PFSK-1 (cell line): ENCODE measurements around the gene LBX1.

Experiments used
- FOXP2 ChIP-seq: optimal IDR thresholded peaks from 2 replicates; pipeline ENCODE3; 2011; ENCODE audit warnings: borderline replicate concordance, control low read depth, inconsistent platforms; ENCODE audit not compliant: insufficient read depth; ENCODE audit errors: extremely low read length, extremely low read depth
- POLR2AphosphoS5 ChIP-seq: IDR thresholded peaks from 2 replicates; pipeline ENCODE4 v1.6.1; 2012; ENCODE audit warnings: low read depth, mild to moderate bottlenecking, control low read depth, low read length, moderate library complexity
- REST ChIP-seq, 2 experiments: IDR thresholded peaks; 2 replicates each; pipeline versions ENCODE4 v1.6.1 to v1.8.0; 2011 to 2012; ENCODE audit warnings: low read depth in 2 of 2, low read length in 2 of 2, control low read depth in 1 of 2, inconsistent platforms in 1 of 2, mild to moderate bottlenecking in 1 of 2, moderate library complexity in 1 of 2; ENCODE audit not compliant: insufficient read depth in 1 of 2
- SIN3A ChIP-seq: IDR thresholded peaks from 2 replicates; pipeline ENCODE4 v1.6.1; 2012; ENCODE audit warnings: mild to moderate bottlenecking, low read length, moderate library complexity, borderline replicate concordance; ENCODE audit not compliant: insufficient read depth
- TAF1 ChIP-seq: IDR thresholded peaks from 2 replicates; pipeline ENCODE4 v1.6.1; 2012; ENCODE audit warnings: low read length, control low read depth, borderline replicate concordance; ENCODE audit not compliant: insufficient read depth

- TF ChIP-seq TAF1: no peak
- TF ChIP-seq POLR2AphosphoS5: no peak
- no peak for TF ChIP-seq SIN3A
- no peak for TF ChIP-seq REST (IDR thresholded peaks at IDR 0.05; ENCODE audit: insufficient read depth in 1 of 2, low read depth in 2 of 2, low read length in 2 of 2)
- TF ChIP-seq FOXP2: no peak
Measured at GRCh38 chr10:101214446-101215396, 14.5 kb downstream of the LBX1 start.
